Gastroesophageal sphincter (tissue), 4 donors: ENCODE measurements around the gene HHAT. TPM values are rescaled to one million over a fixed set of nuclear protein-coding genes. Genes with fewer than 3 reads are reported as not detected.

Experiments
- ATAC-seq: fragments of 150-250 bp; one replicate; pipeline ENCODE4 v1.9.1; 2016; ENCODE audit warnings: mild to moderate bottlenecking, moderate library complexity
- H3K27ac ChIP-seq, 4 donors: fragments of 200-600 bp; sonication (generic) in 3 of 4; 1 replicate in 3 of 4; 2 replicates in 1 of 4; pipeline ENCODE4 v1.5.1; 2016 to 2019
- H3K27me3 ChIP-seq: fragments of 200-600 bp; sonication (generic); one replicate; pipeline ENCODE4 v1.5.1; 2019
- H3K36me3 ChIP-seq, 2 donors: fragments of 200-600 bp; sonication (generic); one replicate each; pipeline ENCODE4 v1.5.1; 2019; ENCODE audit warnings: control low read depth in 1 of 2
- H3K4me1 ChIP-seq, 3 donors: fragments of 200-600 bp; sonication (generic); 1 replicate in 2 of 3; 2 replicates in 1 of 3; pipeline ENCODE4 v1.5.1; 2016 to 2019; ENCODE audit warnings: control low read depth in 2 of 3
- H3K4me3 ChIP-seq, 2 donors: fragments of 200-600 bp; sonication (generic); one replicate each; pipeline ENCODE4 v1.5.1; 2019; ENCODE audit warnings: mild to moderate bottlenecking in 1 of 2, moderate library complexity in 1 of 2
- H3K9me3 ChIP-seq, 3 donors: fragments of 200-600 bp; sonication (generic); one replicate each; pipeline ENCODE4 v1.5.1; 2017 to 2019; ENCODE audit warnings: control low read depth in 2 of 3
- EP300 ChIP-seq: sonication (generic); formaldehyde crosslinking; IDR thresholded peaks from one replicate; pipeline ENCODE4 v1.6.1; 2017; ENCODE audit warnings: antibody characterized with exemption, mild to moderate bottlenecking
- POLR2A ChIP-seq, 2 donors: fragments of 450-650 bp; IDR thresholded peaks; one replicate each; pipeline ENCODE4 v1.6.1; 2017; ENCODE audit warnings: antibody characterized with exemption in 2 of 2, mild to moderate bottlenecking in 2 of 2, moderate library complexity in 1 of 2
- POLR2AphosphoS5 ChIP-seq: sonication (generic); formaldehyde crosslinking; IDR thresholded peaks from one replicate; pipeline ENCODE4 v1.6.1; 2017; ENCODE audit warnings: antibody characterized with exemption
- WGBS, 2 donors: methylation state at CpG; one replicate each; pipeline ENCODE4 v1.1.5; 2018; ENCODE audit warnings: low coverage in 1 of 2; 5-methylcytosine and 5-hydroxymethylcytosine counted together
- total RNA-seq, 4 donors: library from RNA; depleted of rRNA; stranded (reverse); fragments of >200 nt; gene quantifications; one replicate each; pipeline ENCODE4 v1.1.0, GENCODE V29; 2016
- TF ChIP-seq, protein P1 (sequence below), 4 experiments: fragments of 200-600 bp in 2 of 4; fragments of 450-650 bp in 2 of 4; sonication (generic) in 1 of 4; IDR thresholded peaks; one replicate each; pipeline ENCODE4 v1.5.1; 2017 to 2019; ENCODE audit warnings: antibody characterized with exemption in 4 of 4, mild to moderate bottlenecking in 2 of 4, moderate library complexity in 2 of 4

The HHAT gene
- total RNA-seq, 4 donors from 2014 or later: 1.2 to 2.4 (median 1.9) TPM

DNA sequence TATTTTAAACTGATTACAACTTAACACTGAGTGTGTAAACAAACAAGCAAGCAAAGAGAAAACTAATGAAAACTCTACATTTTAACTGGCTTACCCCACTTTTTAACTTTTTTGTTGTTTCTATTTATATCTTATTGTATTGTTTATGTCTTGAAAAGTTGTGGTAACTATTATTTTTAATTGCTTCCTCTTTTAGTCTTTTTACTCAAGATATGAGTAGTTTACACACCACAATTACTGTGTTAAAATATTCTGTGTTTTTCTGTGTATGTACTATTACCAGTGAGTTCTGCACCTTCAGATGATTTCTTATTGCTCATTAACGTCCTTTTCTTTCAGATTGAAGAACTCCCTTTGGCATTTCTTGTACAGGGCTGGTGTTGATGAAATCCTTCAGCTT is 4.7 kb upstream of the HHAT start:
- Histone ChIP-seq H3K36me3 (no peaks in the 10 kb centered on the region), H3K27ac (no peak overlapping the region), H3K4me1 (peaks cover 0 to 12% (median 7%) of the 10 kb centered on the region in 3 donors), H3K27me3 (no peaks in the 10 kb centered on the region), H3K9me3 (no peaks in the 10 kb centered on the region), H3K4me3 (no peak overlapping the region)
- ATAC-seq: no peak
- TF ChIP-seq POLR2AphosphoS5 (no peak), POLR2A (IDR thresholded peaks at IDR 0.05) (no peak)
- TF ChIP-seq, protein P1, sequence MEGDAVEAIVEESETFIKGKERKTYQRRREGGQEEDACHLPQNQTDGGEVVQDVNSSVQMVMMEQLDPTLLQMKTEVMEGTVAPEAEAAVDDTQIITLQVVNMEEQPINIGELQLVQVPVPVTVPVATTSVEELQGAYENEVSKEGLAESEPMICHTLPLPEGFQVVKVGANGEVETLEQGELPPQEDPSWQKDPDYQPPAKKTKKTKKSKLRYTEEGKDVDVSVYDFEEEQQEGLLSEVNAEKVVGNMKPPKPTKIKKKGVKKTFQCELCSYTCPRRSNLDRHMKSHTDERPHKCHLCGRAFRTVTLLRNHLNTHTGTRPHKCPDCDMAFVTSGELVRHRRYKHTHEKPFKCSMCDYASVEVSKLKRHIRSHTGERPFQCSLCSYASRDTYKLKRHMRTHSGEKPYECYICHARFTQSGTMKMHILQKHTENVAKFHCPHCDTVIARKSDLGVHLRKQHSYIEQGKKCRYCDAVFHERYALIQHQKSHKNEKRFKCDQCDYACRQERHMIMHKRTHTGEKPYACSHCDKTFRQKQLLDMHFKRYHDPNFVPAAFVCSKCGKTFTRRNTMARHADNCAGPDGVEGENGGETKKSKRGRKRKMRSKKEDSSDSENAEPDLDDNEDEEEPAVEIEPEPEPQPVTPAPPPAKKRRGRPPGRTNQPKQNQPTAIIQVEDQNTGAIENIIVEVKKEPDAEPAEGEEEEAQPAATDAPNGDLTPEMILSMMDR (IDR thresholded peaks at IDR 0.05): no peak
- 46 to 63% methylated on average over 1 of the region's 1 CpG for WGBS, 2 donors

GRCh38 chr1:210325026-210325670 is 3.6 kb upstream of the HHAT start:
- 87 to 100% methylated on average over 1 of the region's 1 CpG for WGBS, 2 donors
- Histone ChIP-seq H3K4me3 (no peak overlapping the region), H3K4me1 (peaks cover 0 to 21% (median 7%) of the 10 kb centered on the region in 3 donors), H3K27me3 (no peaks in the 10 kb centered on the region), H3K36me3 (no peaks in the 10 kb centered on the region), H3K27ac (no peak overlapping the region), H3K9me3 (no peaks in the 10 kb centered on the region)
- no peak for ATAC-seq
- TF ChIP-seq, protein P1 (IDR thresholded peaks at IDR 0.05): no peak
- TF ChIP-seq EP300 (no peak), POLR2A (IDR thresholded peaks at IDR 0.05) (no peak), POLR2AphosphoS5 (no peak)

DNA sequence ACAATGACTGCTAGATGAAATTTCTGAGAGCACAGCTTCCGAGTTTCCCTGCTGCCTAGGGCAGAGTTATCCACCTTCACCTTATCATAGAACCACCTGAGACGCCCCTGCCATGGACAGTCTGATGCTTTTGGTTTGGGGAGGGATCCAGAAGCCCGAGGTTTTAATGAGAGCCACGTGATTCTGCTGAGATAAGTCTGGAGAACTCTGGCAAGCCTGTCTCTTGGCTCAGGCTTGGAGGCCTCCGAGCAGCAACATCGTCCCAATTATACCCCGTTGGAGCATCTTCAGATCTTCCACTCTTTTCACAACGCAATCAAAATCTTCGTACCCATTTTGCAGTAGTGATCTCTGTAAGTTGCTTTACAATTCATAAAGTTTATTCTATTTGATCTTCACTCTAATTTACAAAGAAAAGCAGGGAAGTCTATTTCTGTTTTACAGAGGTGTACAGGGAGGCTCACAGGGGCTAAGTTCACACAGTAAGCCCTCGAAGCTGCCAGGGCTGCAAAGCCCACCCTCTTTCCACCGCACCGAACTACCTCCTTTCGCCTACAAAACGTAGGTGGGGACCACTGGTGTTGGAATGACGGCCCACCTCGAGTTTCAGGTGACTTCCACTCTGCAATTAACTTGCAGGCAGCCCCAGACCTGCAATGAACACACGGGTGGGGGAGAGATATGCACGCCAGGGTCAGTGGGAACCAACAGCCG is 513 bp upstream of the HHAT start:
- Histone ChIP-seq H3K27ac (peak overlapping the region; percentile 59 to 94 (median 92)), H3K9me3 (no peaks in the 10 kb centered on the region), H3K4me3 (peak overlapping the region; percentile 51 to 85), H3K4me1 (peaks cover 0 to 21% (median 7%) of the 10 kb centered on the region in 3 donors), H3K36me3 (no peaks in the 10 kb centered on the region), H3K27me3 (no peaks in the 10 kb centered on the region)
- WGBS, 2 donors: 7 to 29% methylated on average over 7 to 13 of the region's 19 CpGs
- no peak for TF ChIP-seq EP300
- no peak for TF ChIP-seq POLR2AphosphoS5
- TF ChIP-seq POLR2A (IDR thresholded peaks at IDR 0.05): no peak
- TF ChIP-seq, protein P1 (IDR thresholded peaks at IDR 0.05): no peak
- ATAC-seq: no peak

DNA sequence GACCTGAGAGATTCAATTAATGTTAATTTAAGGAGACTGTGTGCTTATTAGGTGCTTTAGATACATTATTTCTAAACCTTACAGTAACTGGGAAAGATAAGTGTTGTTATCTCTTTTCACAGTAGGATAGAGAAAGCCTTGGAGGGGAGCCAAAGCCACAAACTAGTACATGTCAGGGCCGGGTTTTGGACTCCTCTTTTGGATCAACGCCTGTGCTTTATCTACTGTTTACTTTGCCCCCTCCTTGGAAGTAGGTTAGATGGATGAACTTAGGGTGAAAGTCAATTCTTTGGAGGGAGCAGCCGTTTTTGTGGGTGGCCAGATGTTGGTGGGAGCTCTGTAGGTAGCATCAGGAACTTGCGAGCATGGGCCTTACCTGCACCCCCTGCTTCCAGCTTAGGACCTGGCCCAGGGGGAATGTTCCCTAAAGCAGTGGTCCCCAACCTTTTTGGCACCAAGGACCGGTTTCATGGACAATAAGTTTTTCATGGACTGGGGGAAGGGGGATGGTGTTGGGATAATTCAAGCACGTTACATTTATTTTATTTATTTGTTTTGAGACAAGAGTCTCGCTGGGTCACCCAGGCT is 1.7 kb downstream of the HHAT start:
- 56 to 78% methylated on average over 6 to 7 of the region's 7 CpGs for WGBS, 2 donors
- Histone ChIP-seq H3K27ac (no peak overlapping the region), H3K36me3 (no peaks in the 10 kb centered on the region), H3K9me3 (no peaks in the 10 kb centered on the region), H3K4me3 (no peak overlapping the region), H3K27me3 (no peaks in the 10 kb centered on the region), H3K4me1 (peaks cover 0 to 21% (median 7%) of the 10 kb centered on the region in 3 donors)
- no peak for TF ChIP-seq POLR2A (IDR thresholded peaks at IDR 0.05)
- TF ChIP-seq, protein P1 (IDR thresholded peaks at IDR 0.05): no peak
- no peak for TF ChIP-seq EP300
- no peak for ATAC-seq
